CD14-positive monocyte (primary cell): ENCODE data around the gene MUSK. TPM values are rescaled to one million over a fixed set of nuclear protein-coding genes. Genes with fewer than 3 reads are reported as not detected.

ENCODE experiments used
- DNase-seq, 3 donors: peaks; one replicate each; pipeline ENCODE4 v3.0.0-alpha.2; 2011 to 2022
- H2AFZ ChIP-seq: 2 replicates; pipeline ENCODE4 v1.6.0; 2012; ENCODE audit warnings: mild to moderate bottlenecking, low read depth, low read length, inconsistent platforms; ENCODE audit not compliant: insufficient read depth, poor library complexity, severe bottlenecking
- H3K27ac ChIP-seq, 2 donors: 1 replicate in 1 of 2; 2 replicates in 1 of 2; pipeline ENCODE4 v1.5.1; 2012 to 2013; ENCODE audit warnings: low read length in 2 of 2, control low read depth in 1 of 2, inconsistent platforms in 1 of 2, low read depth in 1 of 2, mild to moderate bottlenecking in 1 of 2
- H3K27me3 ChIP-seq, 2 donors: one replicate each; pipeline versions ENCODE4 v1.6.0 to v1.6.1; 2011 to 2013; ENCODE audit warnings: low read length in 2 of 2; ENCODE audit not compliant: control insufficient read depth in 2 of 2, insufficient read depth in 2 of 2
- H3K36me3 ChIP-seq, 2 donors: replicated peaks in 1 of 2; 1 replicate in 1 of 2; 2 replicates in 1 of 2; pipeline versions ENCODE4 v1.5.1 to v1.6.1; 2012 to 2013; ENCODE audit warnings: low read length in 2 of 2, control low read depth in 1 of 2, inconsistent platforms in 1 of 2, mild to moderate bottlenecking in 1 of 2; ENCODE audit not compliant: insufficient read depth in 2 of 2, control insufficient read depth in 1 of 2
- H3K4me1 ChIP-seq, 2 donors: 1 replicate in 1 of 2; 2 replicates in 1 of 2; pipeline versions ENCODE4 v1.5.1 to v1.6.1; 2012 to 2013; ENCODE audit warnings: low read length in 2 of 2, control low read depth in 1 of 2, inconsistent platforms in 1 of 2, mild to moderate bottlenecking in 1 of 2, moderate library complexity in 1 of 2; ENCODE audit not compliant: insufficient read depth in 2 of 2, control insufficient read depth in 1 of 2
- H3K4me2 ChIP-seq: replicated peaks from 2 replicates; pipeline ENCODE3; 2012; ENCODE audit warnings: low read length, moderate library complexity, mild to moderate bottlenecking; ENCODE audit not compliant: poor library complexity, severe bottlenecking; ENCODE audit errors: extremely low read depth
- H3K4me3 ChIP-seq, 3 experiments: fragments of 200-600 bp in 1 of 3; sonication (generic) in 1 of 3; replicated peaks in 1 of 3; 1 replicate in 2 of 3; 2 replicates in 1 of 3; pipeline ENCODE4 v1.5.1; 2011 to 2013; ENCODE audit warnings: low read length in 3 of 3, mild to moderate bottlenecking in 3 of 3, control low read depth in 2 of 3, low read depth in 2 of 3, inconsistent platforms in 1 of 3, moderate library complexity in 1 of 3
- H3K79me2 ChIP-seq: 2 replicates; pipeline ENCODE4 v1.6.0; 2012; ENCODE audit warnings: mild to moderate bottlenecking, control low read depth, inconsistent platforms, low read length, moderate library complexity; ENCODE audit not compliant: insufficient read depth
- H3K9ac ChIP-seq: 2 replicates; pipeline ENCODE4 v1.6.0; 2017; ENCODE audit warnings: low read length, mild to moderate bottlenecking; ENCODE audit not compliant: insufficient read depth, poor library complexity, severe bottlenecking
- H3K9me3 ChIP-seq, 2 donors: replicated peaks in 1 of 2; 1 replicate in 1 of 2; 2 replicates in 1 of 2; pipeline versions ENCODE4 v1.5.1 to v1.6.1; 2012 to 2013; ENCODE audit warnings: low read length in 2 of 2, control low read depth in 1 of 2; ENCODE audit not compliant: control insufficient read depth in 1 of 2, insufficient read depth in 1 of 2
- H4K20me1 ChIP-seq: 2 replicates; pipeline ENCODE4 v1.6.0; 2012; ENCODE audit warnings: mild to moderate bottlenecking, low read length, control low read depth, moderate library complexity; ENCODE audit not compliant: insufficient read depth
- H3K27ac Mint-ChIP-seq, 7 donors: one replicate each; pipeline ENCODE4 v1.8.0; 2020; ENCODE audit warnings: mild to moderate bottlenecking in 7 of 7, mixed read lengths in 7 of 7, moderate library complexity in 6 of 7, inconsistent platforms in 2 of 7
- H3K27me3 Mint-ChIP-seq, 3 donors: one replicate each; pipeline ENCODE4 v1.8.0; 2021 to 2022; ENCODE audit warnings: low read depth in 3 of 3, mild to moderate bottlenecking in 3 of 3, mixed read lengths in 3 of 3, moderate library complexity in 3 of 3, inconsistent platforms in 1 of 3
- H3K36me3 Mint-ChIP-seq, 2 donors: one replicate each; pipeline ENCODE4 v1.8.0; 2020; ENCODE audit warnings: mixed read lengths in 2 of 2, inconsistent platforms in 1 of 2, mild to moderate bottlenecking in 1 of 2
- H3K4me1 Mint-ChIP-seq: one replicate; pipeline ENCODE4 v1.8.0; 2020; ENCODE audit warnings: mild to moderate bottlenecking, mixed read lengths
- H3K4me3 Mint-ChIP-seq, 2 donors: one replicate each; pipeline ENCODE4 v1.8.0; 2020; ENCODE audit warnings: mild to moderate bottlenecking in 2 of 2, mixed read lengths in 2 of 2, moderate library complexity in 1 of 2
- H3K9me3 Mint-ChIP-seq, 7 donors: one replicate each; pipeline ENCODE4 v1.8.0; 2020 to 2022; ENCODE audit warnings: mixed read lengths in 7 of 7, mild to moderate bottlenecking in 6 of 7, moderate library complexity in 6 of 7, inconsistent platforms in 2 of 7
- CTCF ChIP-seq: fragments of 200-600 bp; IDR thresholded peaks from one replicate; pipeline ENCODE4 v1.8.0; 2022; ENCODE audit warnings: antibody characterized with exemption, mild to moderate bottlenecking
- WGBS: methylation state at CpG from one replicate; pipeline ENCODE4 v1.1.5; 2013; ENCODE audit warnings: missing lambda C conversion rate; ENCODE audit not compliant: insufficient coverage; 5-methylcytosine and 5-hydroxymethylcytosine counted together
- intact Hi-C, 2 donors: fragments of 100-400 bp; cut with micrococcal nuclease; formaldehyde crosslinking; loops; one replicate each; pipeline versions ENCODE4 v1.15.0 to v1.15.1; 2023
- polyA plus RNA-seq, 3 donors: library from polyadenylated mRNA; depleted of rRNA in 1 of 3; unstranded in 2 of 3; stranded (reverse) in 1 of 3; fragments of 300-500 nt in 2 of 3; fragments of >200 nt in 1 of 3; fragmentation: Illumina TruSeq in 2 of 3; gene quantifications; 1 replicate in 2 of 3; 2 replicates in 1 of 3; pipeline ENCODE4 v1.2.3, GENCODE V29; 2012 to 2021

MUSK gene
- polyA plus RNA-seq, 3 donors = not detected

DNA sequence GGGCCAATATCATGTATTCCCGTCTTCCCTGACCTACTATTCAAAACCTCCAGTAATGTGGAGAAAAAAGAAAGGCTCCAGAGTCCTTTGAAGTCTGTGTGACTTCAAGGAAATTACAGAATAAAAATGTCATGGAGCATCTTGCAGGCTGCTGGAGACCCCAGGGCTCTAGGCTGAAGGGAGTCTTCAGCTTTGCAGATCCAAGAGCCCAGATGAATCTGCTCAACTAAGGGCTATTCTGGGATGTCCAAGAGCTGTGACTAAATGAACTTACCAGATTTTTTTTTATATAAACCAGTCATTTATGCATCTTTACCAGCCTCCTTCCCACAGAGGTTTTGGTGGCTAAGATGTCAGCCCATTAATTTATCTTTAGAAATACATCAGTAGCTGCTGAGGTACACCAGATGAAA, 167.3 kb downstream of the MUSK start:
- WGBS = no CpG with 5 or more reads among the region's 1 CpG
- H3K27ac ChIP-seq = no peak overlapping the region
- Mint-ChIP-seq H3K9me3 (no peaks in the 10 kb centered on the region), H3K27ac (no peak overlapping the region), H3K27me3 (peaks cover 0 to 3% (median 0%) of the 10 kb centered on the region in 3 donors), H3K36me3 (no peaks in the 10 kb centered on the region), H3K4me3 (no peak overlapping the region), H3K4me1 (no peaks in the 10 kb centered on the region)
- no peaks in the 10 kb centered on the region for H4K20me1 ChIP-seq
- TF ChIP-seq CTCF = no peak
- no peak overlapping the region for H3K9ac ChIP-seq
- intact Hi-C loops = no loop called here
- no peak overlapping the region for H3K4me2 ChIP-seq
- H3K36me3 ChIP-seq = no peaks in the 10 kb centered on the region
- H3K27me3 ChIP-seq = no peaks in the 10 kb centered on the region
- H3K9me3 ChIP-seq = no peaks in the 10 kb centered on the region
- H3K4me1 ChIP-seq = no peaks in the 10 kb centered on the region
- no peak overlapping the region for H3K4me3 ChIP-seq
- no peak overlapping the region for H2AFZ ChIP-seq
- DNase-seq = no peak
- H3K79me2 ChIP-seq = no peaks in the 10 kb centered on the region

DNA sequence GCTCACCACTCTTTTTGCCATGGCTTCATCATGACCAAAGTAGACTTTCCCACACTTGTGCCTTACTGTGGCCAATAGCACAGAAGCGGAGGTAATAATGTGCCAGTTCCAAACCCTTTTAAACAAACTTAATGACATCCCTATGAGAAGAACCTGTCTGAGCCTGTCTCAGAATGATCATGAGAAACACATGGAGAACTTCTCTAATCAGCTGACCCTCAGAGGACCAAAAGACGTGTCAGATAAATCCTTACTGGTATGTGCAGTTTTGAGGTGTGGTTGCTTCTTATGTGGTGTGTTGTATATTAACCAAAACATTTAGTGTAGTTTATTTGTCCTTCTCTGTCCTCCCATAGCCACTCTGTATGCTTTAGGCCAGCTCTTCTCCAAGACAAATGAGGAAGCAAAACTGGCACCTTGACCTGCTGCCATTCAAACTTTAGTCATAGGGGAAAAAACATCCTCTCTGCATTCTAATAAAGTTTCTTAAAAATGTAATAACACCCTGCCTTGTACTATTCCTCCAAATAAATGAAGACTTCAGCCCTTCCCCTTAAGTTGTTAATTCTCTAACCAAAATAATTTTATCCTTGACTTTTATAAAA, 168.9 kb downstream of the MUSK start:
- H3K9me3 ChIP-seq = no peaks in the 10 kb centered on the region
- no peaks in the 10 kb centered on the region for H3K4me1 Mint-ChIP-seq
- no peaks in the 10 kb centered on the region for H3K4me1 ChIP-seq
- H3K4me3 Mint-ChIP-seq = no peak overlapping the region
- no peaks in the 10 kb centered on the region for H3K27me3 ChIP-seq
- H3K9ac ChIP-seq = no peak overlapping the region
- H2AFZ ChIP-seq = no peak overlapping the region
- H3K4me2 ChIP-seq = no peak overlapping the region
- no peak overlapping the region for H3K27ac ChIP-seq
- WGBS = 100% methylated on average over 1 of the region's 2 CpGs
- no peaks in the 10 kb centered on the region for H3K36me3 ChIP-seq
- H3K4me3 ChIP-seq = no peak overlapping the region
- no peaks in the 10 kb centered on the region for H3K9me3 Mint-ChIP-seq
- H3K36me3 Mint-ChIP-seq = no peaks in the 10 kb centered on the region
- no peaks in the 10 kb centered on the region for H4K20me1 ChIP-seq
- TF ChIP-seq CTCF = no peak
- DNase-seq = no peak
- no peaks in the 10 kb centered on the region for H3K79me2 ChIP-seq
- intact Hi-C loops = no loop called here
- no peak overlapping the region for H3K27ac Mint-ChIP-seq
- H3K27me3 Mint-ChIP-seq = peaks cover 0 to 3% (median 0%) of the 10 kb centered on the region in 3 donors
